ENCODE data around the gene PGS1.

DNA sequence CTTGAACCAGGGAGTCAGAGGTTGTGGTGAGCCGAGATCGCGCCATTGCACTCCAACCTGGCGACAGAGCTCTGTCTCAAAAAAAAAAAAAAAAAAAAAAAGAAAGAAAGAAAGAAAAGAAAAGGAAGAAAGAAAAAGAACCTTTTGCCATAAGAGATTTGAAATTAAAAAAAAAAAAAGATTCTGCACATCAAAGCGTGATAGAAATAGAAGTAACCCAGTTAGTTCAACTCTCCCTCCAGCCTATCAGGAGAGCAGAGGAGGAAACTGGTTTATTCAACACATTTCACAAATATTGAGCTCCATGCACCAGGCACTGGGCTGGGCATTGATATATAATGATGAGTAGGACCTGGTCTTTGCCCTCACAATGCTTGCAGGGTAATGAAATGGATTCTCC, 16.2 kb upstream of the PGS1 start:
- no peak for TF ChIP-seq EZH2 (IDR thresholded peaks at IDR 0.05; ENCODE audit: borderline replicate concordance, low read depth, low read length, poor library complexity, severe bottlenecking)
- TF ChIP-seq, protein P1, sequence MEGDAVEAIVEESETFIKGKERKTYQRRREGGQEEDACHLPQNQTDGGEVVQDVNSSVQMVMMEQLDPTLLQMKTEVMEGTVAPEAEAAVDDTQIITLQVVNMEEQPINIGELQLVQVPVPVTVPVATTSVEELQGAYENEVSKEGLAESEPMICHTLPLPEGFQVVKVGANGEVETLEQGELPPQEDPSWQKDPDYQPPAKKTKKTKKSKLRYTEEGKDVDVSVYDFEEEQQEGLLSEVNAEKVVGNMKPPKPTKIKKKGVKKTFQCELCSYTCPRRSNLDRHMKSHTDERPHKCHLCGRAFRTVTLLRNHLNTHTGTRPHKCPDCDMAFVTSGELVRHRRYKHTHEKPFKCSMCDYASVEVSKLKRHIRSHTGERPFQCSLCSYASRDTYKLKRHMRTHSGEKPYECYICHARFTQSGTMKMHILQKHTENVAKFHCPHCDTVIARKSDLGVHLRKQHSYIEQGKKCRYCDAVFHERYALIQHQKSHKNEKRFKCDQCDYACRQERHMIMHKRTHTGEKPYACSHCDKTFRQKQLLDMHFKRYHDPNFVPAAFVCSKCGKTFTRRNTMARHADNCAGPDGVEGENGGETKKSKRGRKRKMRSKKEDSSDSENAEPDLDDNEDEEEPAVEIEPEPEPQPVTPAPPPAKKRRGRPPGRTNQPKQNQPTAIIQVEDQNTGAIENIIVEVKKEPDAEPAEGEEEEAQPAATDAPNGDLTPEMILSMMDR (conservative IDR thresholded peaks at IDR 0.05; ENCODE audit: low read depth, low read length) = no peak
